HepG2 (cell line): ENCODE results near the gene C14orf93. TPM values are rescaled to one million over a fixed set of nuclear protein-coding genes. Genes with fewer than 3 reads are reported as not detected.

Source experiments
- KDM5B ChIP-seq: sonication (generic); formaldehyde crosslinking; IDR thresholded peaks from 2 replicates; pipeline ENCODE4 v1.4.0; 2020; ENCODE audit warnings: missing genetic modification reagents, mild to moderate bottlenecking, borderline replicate concordance
- MBNL3 ChIP-seq: fragments of 250-450 bp; sonication (Bioruptor Pico); conservative IDR thresholded peaks from 2 replicates; pipeline ENCODE4 v1.8.0; 2022; ENCODE audit warnings: mild to moderate bottlenecking, inconsistent platforms
- MED13 ChIP-seq: sonication (generic); formaldehyde crosslinking; IDR thresholded peaks from 2 replicates; pipeline ENCODE4 v1.5.0; 2020; ENCODE audit warnings: missing genetic modification reagents
- MTA1 ChIP-seq: sonication (generic); formaldehyde crosslinking; IDR thresholded peaks from 2 replicates; pipeline ENCODE4 v1.4.0; 2020; ENCODE audit warnings: missing genetic modification reagents, mild to moderate bottlenecking, borderline replicate concordance
- NFKBIZ ChIP-seq: IDR thresholded peaks from 2 replicates; pipeline ENCODE4 v1.6.1; 2018; ENCODE audit warnings: missing genetic modification reagents, missing compliant biosample characterization
- NONO ChIP-seq, 2 experiments: fragments of 450-650 bp in 1 of 2; sonication (generic) in 1 of 2; formaldehyde crosslinking in 1 of 2; IDR thresholded peaks in 1 of 2; conservative IDR thresholded peaks in 1 of 2; 2 replicates each; pipeline versions ENCODE4 v1.6.1 to v1.8.0; 2017 to 2022; ENCODE audit warnings: mild to moderate bottlenecking in 1 of 2, missing genetic modification reagents in 1 of 2, moderate library complexity in 1 of 2
- RAD51 ChIP-seq: fragments of 450-650 bp; IDR thresholded peaks from 2 replicates; pipeline ENCODE4 v1.6.1; 2016; ENCODE audit warnings: borderline replicate concordance
- SNAPC2 ChIP-seq: sonication (generic); formaldehyde crosslinking; IDR thresholded peaks from 2 replicates; pipeline ENCODE4 v1.8.1; 2022; ENCODE audit warnings: mild to moderate bottlenecking, missing genetic modification reagents
- ZNF44 ChIP-seq: sonication (generic); formaldehyde crosslinking; IDR thresholded peaks from 2 replicates; pipeline ENCODE4 v1.5.1; 2020; ENCODE audit warnings: mild to moderate bottlenecking, missing genetic modification reagents
- ZNF660 ChIP-seq: sonication (generic); formaldehyde crosslinking; IDR thresholded peaks from 2 replicates; pipeline ENCODE4 v1.5.1; 2020; ENCODE audit warnings: mild to moderate bottlenecking, low read depth, missing genetic modification reagents, borderline replicate concordance
- ZNF83 ChIP-seq: sonication (generic); formaldehyde crosslinking; IDR thresholded peaks from 2 replicates; pipeline ENCODE4 v1.4.0; 2020; ENCODE audit warnings: missing genetic modification reagents, mild to moderate bottlenecking, borderline replicate concordance
- ZSCAN12 ChIP-seq: sonication (generic); formaldehyde crosslinking; IDR thresholded peaks from 2 replicates; pipeline ENCODE4 v1.9.0; 2021; ENCODE audit warnings: mild to moderate bottlenecking, missing genetic modification reagents
- polyA plus RNA-seq, 8 experiments: library from polyadenylated mRNA; depleted of rRNA in 3 of 8; stranded (reverse) in 7 of 8; unstranded in 1 of 8; fragments of >200 nt; fragmentation: Illumina TruSeq in 4 of 8; extraction: Trizol in 4 of 8; gene quantifications; 2 replicates each; pipeline versions ENCODE4 v1.2.1 to v1.2.3, GENCODE V29; 2011 to 2016; ENCODE audit warnings: low read depth in 4 of 8, missing spikeins in 1 of 8, mixed read lengths in 1 of 8; ENCODE audit not compliant: insufficient read depth in 1 of 8
- total RNA-seq, 5 experiments: library from RNA; depleted of rRNA; stranded (reverse); fragments of >200 nt; fragmentation: Illumina TruSeq; extraction: Trizol; gene quantifications; 2 replicates each; pipeline ENCODE4 v1.2.3, GENCODE V29; 2016; ENCODE audit warnings: low read depth in 1 of 5
- TF ChIP-seq, protein P1 (sequence below): IDR thresholded peaks from 2 replicates; pipeline ENCODE4 v1.6.1; 2018; ENCODE audit warnings: missing genetic modification reagents
- TF ChIP-seq, protein P2 (sequence below): sonication (generic); formaldehyde crosslinking; IDR thresholded peaks from 2 replicates; pipeline ENCODE4 v1.9.0; 2021; ENCODE audit warnings: mild to moderate bottlenecking, missing genetic modification reagents
- TF ChIP-seq, protein P3 (sequence below): sonication (generic); formaldehyde crosslinking; conservative IDR thresholded peaks from 2 replicates; pipeline ENCODE4 v1.8.0; 2022; ENCODE audit warnings: mild to moderate bottlenecking, moderate library complexity, missing genetic modification reagents

The C14orf93 gene
- total and polyA plus RNA-seq, 2 of the 13 experiments (the other 11 are each of a cell fraction or from before 2014, with no cell fraction given) = 11.4 to 22.5 TPM

DNA sequence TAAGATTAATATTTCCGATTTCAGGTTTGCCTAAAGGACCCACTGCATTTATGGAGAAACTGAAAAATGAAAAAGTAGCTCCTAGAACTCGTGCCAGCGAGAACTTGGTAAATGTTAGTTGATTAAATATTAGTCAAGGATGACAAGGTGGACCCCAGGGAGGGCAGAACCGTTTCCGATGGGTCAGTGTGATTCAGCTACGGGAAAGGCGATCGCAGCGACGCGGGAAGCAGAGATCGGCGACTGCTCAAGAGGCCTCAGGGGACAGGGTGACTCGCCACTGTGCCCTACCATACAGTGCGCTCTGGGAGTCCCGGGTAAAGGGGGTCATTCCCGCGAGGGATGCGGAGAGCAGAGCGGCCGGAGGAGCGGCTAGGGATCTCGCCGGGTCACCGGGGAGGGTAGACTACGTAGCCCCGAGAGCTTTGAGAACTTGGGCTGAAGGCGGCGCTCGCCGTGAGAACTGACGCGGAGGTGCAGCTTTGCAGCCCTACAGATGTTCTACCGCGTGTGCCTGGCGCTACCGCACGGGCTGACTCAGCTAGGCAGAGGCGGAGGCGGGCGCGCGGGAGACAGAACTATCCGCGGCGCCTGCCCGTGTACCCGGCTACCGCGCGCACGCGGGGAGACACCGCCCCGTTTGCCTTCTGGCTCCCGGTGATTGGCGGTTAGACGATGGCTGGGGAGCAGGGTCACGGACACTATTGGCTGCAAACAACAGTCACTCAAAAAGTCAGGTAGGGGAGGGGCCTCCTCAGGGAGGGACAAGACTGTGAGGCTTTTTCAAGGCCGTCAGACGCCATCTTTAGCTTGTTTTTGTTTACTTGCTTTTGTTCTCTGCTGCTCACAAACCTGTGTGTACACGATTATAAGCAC is 3.2 kb downstream of the C14orf93 start (continued):
- TF ChIP-seq, protein P1, sequence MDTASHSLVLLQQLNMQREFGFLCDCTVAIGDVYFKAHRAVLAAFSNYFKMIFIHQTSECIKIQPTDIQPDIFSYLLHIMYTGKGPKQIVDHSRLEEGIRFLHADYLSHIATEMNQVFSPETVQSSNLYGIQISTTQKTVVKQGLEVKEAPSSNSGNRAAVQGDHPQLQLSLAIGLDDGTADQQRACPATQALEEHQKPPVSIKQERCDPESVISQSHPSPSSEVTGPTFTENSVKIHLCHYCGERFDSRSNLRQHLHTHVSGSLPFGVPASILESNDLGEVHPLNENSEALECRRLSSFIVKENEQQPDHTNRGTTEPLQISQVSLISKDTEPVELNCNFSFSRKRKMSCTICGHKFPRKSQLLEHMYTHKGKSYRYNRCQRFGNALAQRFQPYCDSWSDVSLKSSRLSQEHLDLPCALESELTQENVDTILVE = peak; percentile 98
- TF ChIP-seq ZNF83 (CRISPR knock-in tag) = peak; percentile 83; the same call in 1 of the 2 replicates
- TF ChIP-seq ZSCAN12 (CRISPR knock-in tag) = peak; percentile 95
- TF ChIP-seq, protein P2, sequence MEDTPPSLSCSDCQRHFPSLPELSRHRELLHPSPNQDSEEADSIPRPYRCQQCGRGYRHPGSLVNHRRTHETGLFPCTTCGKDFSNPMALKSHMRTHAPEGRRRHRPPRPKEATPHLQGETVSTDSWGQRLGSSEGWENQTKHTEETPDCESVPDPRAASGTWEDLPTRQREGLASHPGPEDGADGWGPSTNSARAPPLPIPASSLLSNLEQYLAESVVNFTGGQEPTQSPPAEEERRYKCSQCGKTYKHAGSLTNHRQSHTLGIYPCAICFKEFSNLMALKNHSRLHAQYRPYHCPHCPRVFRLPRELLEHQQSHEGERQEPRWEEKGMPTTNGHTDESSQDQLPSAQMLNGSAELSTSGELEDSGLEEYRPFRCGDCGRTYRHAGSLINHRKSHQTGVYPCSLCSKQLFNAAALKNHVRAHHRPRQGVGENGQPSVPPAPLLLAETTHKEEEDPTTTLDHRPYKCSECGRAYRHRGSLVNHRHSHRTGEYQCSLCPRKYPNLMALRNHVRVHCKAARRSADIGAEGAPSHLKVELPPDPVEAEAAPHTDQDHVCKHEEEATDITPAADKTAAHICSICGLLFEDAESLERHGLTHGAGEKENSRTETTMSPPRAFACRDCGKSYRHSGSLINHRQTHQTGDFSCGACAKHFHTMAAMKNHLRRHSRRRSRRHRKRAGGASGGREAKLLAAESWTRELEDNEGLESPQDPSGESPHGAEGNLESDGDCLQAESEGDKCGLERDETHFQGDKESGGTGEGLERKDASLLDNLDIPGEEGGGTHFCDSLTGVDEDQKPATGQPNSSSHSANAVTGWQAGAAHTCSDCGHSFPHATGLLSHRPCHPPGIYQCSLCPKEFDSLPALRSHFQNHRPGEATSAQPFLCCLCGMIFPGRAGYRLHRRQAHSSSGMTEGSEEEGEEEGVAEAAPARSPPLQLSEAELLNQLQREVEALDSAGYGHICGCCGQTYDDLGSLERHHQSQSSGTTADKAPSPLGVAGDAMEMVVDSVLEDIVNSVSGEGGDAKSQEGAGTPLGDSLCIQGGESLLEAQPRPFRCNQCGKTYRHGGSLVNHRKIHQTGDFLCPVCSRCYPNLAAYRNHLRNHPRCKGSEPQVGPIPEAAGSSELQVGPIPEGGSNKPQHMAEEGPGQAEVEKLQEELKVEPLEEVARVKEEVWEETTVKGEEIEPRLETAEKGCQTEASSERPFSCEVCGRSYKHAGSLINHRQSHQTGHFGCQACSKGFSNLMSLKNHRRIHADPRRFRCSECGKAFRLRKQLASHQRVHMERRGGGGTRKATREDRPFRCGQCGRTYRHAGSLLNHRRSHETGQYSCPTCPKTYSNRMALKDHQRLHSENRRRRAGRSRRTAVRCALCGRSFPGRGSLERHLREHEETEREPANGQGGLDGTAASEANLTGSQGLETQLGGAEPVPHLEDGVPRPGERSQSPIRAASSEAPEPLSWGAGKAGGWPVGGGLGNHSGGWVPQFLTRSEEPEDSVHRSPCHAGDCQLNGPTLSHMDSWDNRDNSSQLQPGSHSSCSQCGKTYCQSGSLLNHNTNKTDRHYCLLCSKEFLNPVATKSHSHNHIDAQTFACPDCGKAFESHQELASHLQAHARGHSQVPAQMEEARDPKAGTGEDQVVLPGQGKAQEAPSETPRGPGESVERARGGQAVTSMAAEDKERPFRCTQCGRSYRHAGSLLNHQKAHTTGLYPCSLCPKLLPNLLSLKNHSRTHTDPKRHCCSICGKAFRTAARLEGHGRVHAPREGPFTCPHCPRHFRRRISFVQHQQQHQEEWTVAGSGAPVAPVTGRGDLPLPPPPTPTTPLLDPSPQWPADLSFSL (CRISPR knock-in tag) = 0 out of 2 replicates have a peak, but pooled peaks have one; percentile 39
- TF ChIP-seq NFKBIZ (CRISPR knock-in tag) = peak; percentile 99
- TF ChIP-seq KDM5B (CRISPR knock-in tag) = peak; percentile 100
- TF ChIP-seq MTA1 = peak; percentile 100
- no peak for TF ChIP-seq NONO (IDR thresholded peaks at IDR 0.05)
- peak; percentile 99 for TF ChIP-seq NONO (CRISPR knock-in tag; conservative IDR thresholded peaks at IDR 0.05)
- TF ChIP-seq ZNF44 = peak; percentile 99
- no peak for TF ChIP-seq ZNF660 (CRISPR knock-in tag)
- TF ChIP-seq, protein P3, sequence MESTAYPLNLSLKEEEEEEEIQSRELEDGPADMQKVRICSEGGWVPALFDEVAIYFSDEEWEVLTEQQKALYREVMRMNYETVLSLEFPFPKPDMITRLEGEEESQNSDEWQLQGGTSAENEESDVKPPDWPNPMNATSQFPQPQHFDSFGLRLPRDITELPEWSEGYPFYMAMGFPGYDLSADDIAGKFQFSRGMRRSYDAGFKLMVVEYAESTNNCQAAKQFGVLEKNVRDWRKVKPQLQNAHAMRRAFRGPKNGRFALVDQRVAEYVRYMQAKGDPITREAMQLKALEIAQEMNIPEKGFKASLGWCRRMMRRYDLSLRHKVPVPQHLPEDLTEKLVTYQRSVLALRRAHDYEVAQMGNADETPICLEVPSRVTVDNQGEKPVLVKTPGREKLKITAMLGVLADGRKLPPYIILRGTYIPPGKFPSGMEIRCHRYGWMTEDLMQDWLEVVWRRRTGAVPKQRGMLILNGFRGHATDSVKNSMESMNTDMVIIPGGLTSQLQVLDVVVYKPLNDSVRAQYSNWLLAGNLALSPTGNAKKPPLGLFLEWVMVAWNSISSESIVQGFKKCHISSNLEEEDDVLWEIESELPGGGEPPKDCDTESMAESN = peak; percentile 99
- TF ChIP-seq MED13 (CRISPR knock-in tag) = peak; percentile 95
- TF ChIP-seq RAD51 = no peak
- TF ChIP-seq MBNL3 = no peak
- peak; percentile 98 for TF ChIP-seq SNAPC2 (CRISPR knock-in tag)
